Measurements from ENCODE around the gene CRTC1. TPM values are rescaled to one million over a fixed set of nuclear protein-coding genes. Genes with fewer than 3 reads are reported as not detected.
A peak's percentile ranks its signal among the peaks of the same experiment; 100 is the strongest.

The CRTC1 gene
- total RNA-seq, 1 experiment from 2014 or later: 18.1 TPM

- intact Hi-C loops (cut with micrococcal nuclease; ENCODE audit: unreplicated experiment): no loop called here
- Histone ChIP-seq H3K27me3 (replicated peaks; ENCODE audit: insufficient read depth, low read depth, low read length, poor library complexity) (no peaks in the 10 kb centered on the region), H3K4me3 (ENCODE audit: low read depth, low read length, poor library complexity, severe bottlenecking) (no peak overlapping the region), H3K4me1 (ENCODE audit: insufficient read depth, low read length, poor library complexity, severe bottlenecking) (no peaks in the 10 kb centered on the region), H3K9me3 (ENCODE audit: low read depth, low read length, poor library complexity, severe bottlenecking) (no peaks in the 10 kb centered on the region), H3K36me3 (ENCODE audit: insufficient read depth, low read length, poor library complexity, severe bottlenecking) (no peaks in the 10 kb centered on the region), H3K27ac (ENCODE audit: low read depth, low read length, poor library complexity, severe bottlenecking) (no peak overlapping the region)
- ChIA-PET CTCF (interaction anchor here (0.6 kb wide), 2 partner anchors 220 to 699 kb away, joined by 4 to 13 read pairs; no protein-coding TSS in a partner anchor), POLR2A (ENCODE audit: low non-redundant PET) (no interaction called here)
- TF ChIP-seq EZH2 (IDR thresholded peaks at IDR 0.05; ENCODE audit: borderline replicate concordance, low read depth, low read length, poor library complexity, severe bottlenecking): no peak
- no peak for TF ChIP-seq CTCF (conservative IDR thresholded peaks at IDR 0.05; ENCODE audit: low read depth, low read length)
- DNase-seq (ENCODE audit: low spot score): no peak
- no TSS peak for BruUV-seq (replicated peaks)
Measured at GRCh38 chr19:18662972-18663732, 20.3 kb upstream of the CRTC1 start.

- intact Hi-C loops (cut with micrococcal nuclease; ENCODE audit: unreplicated experiment): no loop called here
- BruUV-seq (replicated peaks): no TSS peak
- H3K9me3 ChIP-seq (ENCODE audit: low read depth, low read length, poor library complexity, severe bottlenecking): no peaks in the 10 kb centered on the region
- no peak overlapping the region for H3K4me3 ChIP-seq (ENCODE audit: low read depth, low read length, poor library complexity, severe bottlenecking)
- H3K27ac ChIP-seq (ENCODE audit: low read depth, low read length, poor library complexity, severe bottlenecking): peak overlapping the region; percentile 23
- no peak for DNase-seq (ENCODE audit: low spot score)
- H3K36me3 ChIP-seq (ENCODE audit: insufficient read depth, low read length, poor library complexity, severe bottlenecking): peaks cover 6% of the 10 kb centered on the region
- no peaks in the 10 kb centered on the region for H3K4me1 ChIP-seq (ENCODE audit: insufficient read depth, low read length, poor library complexity, severe bottlenecking)
- no peaks in the 10 kb centered on the region for H3K27me3 ChIP-seq (replicated peaks; ENCODE audit: insufficient read depth, low read depth, low read length, poor library complexity)
- CTCF ChIA-PET: no interaction called here
- POLR2A ChIA-PET (ENCODE audit: low non-redundant PET): interaction anchor here (0.7 kb wide), 1 partner anchor 48 kb away, joined by 5 read pairs; no protein-coding TSS in a partner anchor
- no peak for TF ChIP-seq CTCF (conservative IDR thresholded peaks at IDR 0.05; ENCODE audit: low read depth, low read length)
- no peak for TF ChIP-seq EZH2 (IDR thresholded peaks at IDR 0.05; ENCODE audit: borderline replicate concordance, low read depth, low read length, poor library complexity, severe bottlenecking)
Measured at GRCh38 chr19:18663940-18664530, 19.4 kb upstream of the CRTC1 start.

GRCh38 chr19:18665771-18666202, 17.7 kb upstream of the CRTC1 start:
- H3K36me3 ChIP-seq (ENCODE audit: insufficient read depth, low read length, poor library complexity, severe bottlenecking): peaks cover 10% of the 10 kb centered on the region
- no peaks in the 10 kb centered on the region for H3K4me1 ChIP-seq (ENCODE audit: insufficient read depth, low read length, poor library complexity, severe bottlenecking)
- H3K27me3 ChIP-seq (replicated peaks; ENCODE audit: insufficient read depth, low read depth, low read length, poor library complexity): no peaks in the 10 kb centered on the region
- no TSS peak for BruUV-seq (replicated peaks)
- TF ChIP-seq CTCF (conservative IDR thresholded peaks at IDR 0.05; ENCODE audit: low read depth, low read length): no peak
- TF ChIP-seq EZH2 (IDR thresholded peaks at IDR 0.05; ENCODE audit: borderline replicate concordance, low read depth, low read length, poor library complexity, severe bottlenecking): no peak
- ChIA-PET CTCF (no interaction called here), POLR2A (ENCODE audit: low non-redundant PET) (no interaction called here)
- no peak overlapping the region for H3K4me3 ChIP-seq (ENCODE audit: low read depth, low read length, poor library complexity, severe bottlenecking)
- no peak overlapping the region for H3K27ac ChIP-seq (ENCODE audit: low read depth, low read length, poor library complexity, severe bottlenecking)
- no peak for DNase-seq (ENCODE audit: low spot score)
- H3K9me3 ChIP-seq (ENCODE audit: low read depth, low read length, poor library complexity, severe bottlenecking): no peaks in the 10 kb centered on the region
- intact Hi-C loops (cut with micrococcal nuclease; ENCODE audit: unreplicated experiment): no loop called here
